ENCODE data around the gene DNM1. TPM values are rescaled to one million over a fixed set of nuclear protein-coding genes. Genes with fewer than 3 reads are reported as not detected.

DNM1 gene
- total RNA-seq (2021; fragmentation: NEBNext Ultra II Directional; extraction: Animal tissue kit (Norgen Biotek cat#: 25700)) (43.7 and 62.7 TPM in 2 replicates), polyA plus RNA-seq (2011; rRNA removed) (34.3 and 55.4 TPM in 2 replicates), polyA minus RNA-seq (2011; rRNA and poly(A)+ RNA removed) (80.1 and 86.2 TPM in 2 replicates)
- 38.5 TPM for polyA plus RNA-seq (2011; cell fraction: cytosol; rRNA removed)
- 182 TPM for polyA plus RNA-seq (2011; cell fraction: nucleus; rRNA removed)
- 63.2 to 75.1 TPM (median 67.5 TPM) in 4 replicates for polyA plus RNA-seq (2012, experiment 1 of 2)
- 27.0 TPM for polyA plus RNA-seq (2012, experiment 2 of 2)
- 35.2 TPM for polyA plus RNA-seq (2013, experiment 1 of 2)
- 29.3 TPM for polyA plus RNA-seq (2013, experiment 2 of 2)
- 43.2 TPM for polyA minus RNA-seq (2011; cell fraction: cytosol; rRNA and poly(A)+ RNA removed)
- 108 TPM for polyA minus RNA-seq (2011; cell fraction: nucleus; rRNA and poly(A)+ RNA removed)
- long read RNA-seq, experiment 1, partial matches to known transcripts: 0 of 7 reads
- long read RNA-seq, experiment 1, other reads (novel, unspliced or antisense): 7 of 7 reads
- long read RNA-seq, experiment 2: 0 reads

GRCh38 chr9:128203024-128203706 is at the start of gene DNM1:
Gene DNM1 (plus strand): TSS chr9:128203379. CDS start chr9:128203471, 92 bp downstream.
- peak within 1 kb of the TSS; percentile 66 to 74 for H3K4me2 ChIP-seq (ENCODE audit: insufficient read depth in 1 of 2, low read depth in 2 of 2, low read length in 2 of 2)
- no peak within 1 kb of the TSS for H4K91ac ChIP-seq (replicated peaks; ENCODE audit: insufficient read length, low read length)
- H3K9ac ChIP-seq (replicated peaks in 1 of 4; ENCODE audit: extremely low read depth in 1 of 4, low read depth in 3 of 4, low read length in 3 of 4): peak within 1 kb of the TSS; percentile 56 to 74 (median 64); a peak in 6 of 7 replicates
- no peaks in the 10 kb centered on the region; the same call in 1 of the 2 replicates for H3K79me1 ChIP-seq (ENCODE audit: low read depth, low read length)
- H2AK5ac ChIP-seq (ENCODE audit: low read depth, low read length): no peak within 1 kb of the TSS
- H3K23me2 ChIP-seq (ENCODE audit: low read depth, low read length): peaks cover 6% of the 10 kb centered on the region; the same call in 1 of the 2 replicates
- peaks cover 3 to 11% (median 9%) of the 10 kb centered on the region in 4 experiments; a peak in 6 of 7 replicates for H3K4me1 ChIP-seq (replicated peaks in 1 of 4; ENCODE audit: control insufficient read depth in 3 of 4, insufficient read depth in 4 of 4, low read length in 3 of 4)
- H3K4me3 ChIP-seq (ENCODE audit: extremely low read depth in 1 of 4, insufficient read depth in 2 of 4, low read depth in 3 of 4, low read length in 4 of 4): peak within 1 kb of the TSS; percentile 55 to 93 (median 74)
- peak within 1 kb of the TSS; percentile 21; the same call in 1 of the 2 replicates for H2BK15ac ChIP-seq (ENCODE audit: low read length)
- H3K27me3 ChIP-seq (replicated peaks in 1 of 4; ENCODE audit: control insufficient read depth in 3 of 4, extremely low read depth in 1 of 4, insufficient read depth in 3 of 4, low read length in 3 of 4): no peaks in the 10 kb centered on the region
- H2AFZ ChIP-seq (ENCODE audit: low read length): peak within 1 kb of the TSS; percentile 8; the same call in 1 of the 2 replicates
- FAIRE-seq: no peak
- H2BK12ac ChIP-seq (ENCODE audit: low read depth, low read length): no peak within 1 kb of the TSS
- H3K56ac ChIP-seq (replicated peaks; ENCODE audit: insufficient read length, low read depth, low read length): no peak within 1 kb of the TSS
- ChIA-PET POLR2A (ENCODE audit: partially characterized antibody) (interaction anchor here (1.0 to 2.2 kb wide), 8 partner anchors 11 to 100 kb away, joined by 3 to 7 read pairs (median 4); no protein-coding TSS in a partner anchor), CTCF (ENCODE audit: partially characterized antibody) (interaction anchor here (0.6 to 1.6 kb wide), 7 partner anchors 13 to 78 kb away, joined by 3 read pairs; no protein-coding TSS in a partner anchor)
- peak within 1 kb of the TSS; percentile 90 for H3K18ac ChIP-seq (ENCODE audit: extremely low read depth, low read length)
- H3K36me3 ChIP-seq (ENCODE audit: control insufficient read depth in 2 of 4, insufficient read depth in 4 of 4, low read length in 3 of 4): no peaks in the 10 kb centered on the region
- peaks cover 0 to 3% of the 10 kb centered on the region in 2 experiments; a peak in 1 of 4 replicates for H3K79me2 ChIP-seq (ENCODE audit: control insufficient read depth in 1 of 2, insufficient read depth in 2 of 2, low read length in 2 of 2)
- no peak within 1 kb of the TSS for H2BK120ac ChIP-seq (replicated peaks; ENCODE audit: low read depth, low read length)
- no peak within 1 kb of the TSS for H3K23ac ChIP-seq (ENCODE audit: insufficient read length)
- 4% methylated on average over 42 of the region's 72 CpGs; no CpG with 5 or more reads in 1 of the 2 experiments for WGBS, 2 experiments (ENCODE audit: extremely low coverage in 1 of 2, insufficient coverage in 1 of 2, insufficient read length in 1 of 2, insufficient replicate concordance in 2 of 2, low coverage in 1 of 2, low lambda C conversion rate in 2 of 2, missing lambda C conversion rate in 1 of 2)
- no peak within 1 kb of the TSS for H3K4ac ChIP-seq (replicated peaks; ENCODE audit: insufficient read length, low read depth, low read length)
- no peaks in the 10 kb centered on the region for H3K9me3 ChIP-seq (ENCODE audit: insufficient read depth in 2 of 2, low read depth in 1 of 2, low read length in 1 of 2)
- H3K14ac ChIP-seq (ENCODE audit: insufficient read length): no peak within 1 kb of the TSS
- H2BK20ac ChIP-seq (ENCODE audit: low read length): no peak within 1 kb of the TSS
- peak within 1 kb of the TSS; percentile 59 for H4K8ac ChIP-seq (ENCODE audit: extremely low read depth, insufficient read depth, low read length)
- peak within 1 kb of the TSS; percentile 46 for H4K5ac ChIP-seq (ENCODE audit: insufficient read length, low read depth, low read length)
- DNase-seq (ENCODE audit: low read depth in 1 of 2, low spot score in 2 of 2): peak in 1 of 2 experiments; percentile 82
- peaks cover 0 to 2% of the 10 kb centered on the region in 2 experiments for H4K20me1 ChIP-seq (replicated peaks in 1 of 2; ENCODE audit: control insufficient read depth in 1 of 2, insufficient read depth in 2 of 2, low read length in 2 of 2)
- H3K27ac ChIP-seq (ENCODE audit: low read depth, low read length): no peak within 1 kb of the TSS; the same call in 1 of the 2 replicates
- peak within 1 kb of the TSS; percentile 75; the same call in 1 of the 2 replicates for H2BK5ac ChIP-seq (ENCODE audit: low read depth, low read length)
- TF ChIP-seq EGR1 (IDR thresholded peaks at IDR 0.05; ENCODE audit: borderline replicate concordance, low read depth, low read length) (no peak; the same call in 1 of the 2 replicates), JUN (IDR thresholded peaks at IDR 0.05; ENCODE audit: low read depth, low read length) (no peak), BRCA1 (IDR thresholded peaks at IDR 0.05; ENCODE audit: low read depth, low read length) (no peak; the same call in 1 of the 2 replicates), KDM4A (IDR thresholded peaks at IDR 0.05; ENCODE audit: low read depth, low read length, severe bottlenecking) (peak; percentile 64), NRF1 (IDR thresholded peaks at IDR 0.05; ENCODE audit: low read depth, low read length) (peak; percentile 73), TAF1 (IDR thresholded peaks at IDR 0.05; ENCODE audit: low read depth, low read length) (peak; percentile 69; the same call in 1 of the 2 replicates), TBP (IDR thresholded peaks at IDR 0.05; ENCODE audit: low read depth, low read length) (peak; percentile 60; the same call in 1 of the 2 replicates), MAFK (IDR thresholded peaks at IDR 0.05; ENCODE audit: low read depth, low read length) (no peak), CBX8 (IDR thresholded peaks at IDR 0.05; ENCODE audit: borderline replicate concordance, low read depth, low read length) (no peak), SIX5 (IDR thresholded peaks at IDR 0.05; ENCODE audit: low read depth, low read length) (peak; percentile 77)
